Neural cell (in vitro differentiated cells): Measurements from ENCODE around the gene AARS2.

Experiments used
- EP300 ChIP-seq: fragments of 450-650 bp; conservative IDR thresholded peaks from 2 replicates; pipeline ENCODE4 v1.6.1; 2014; ENCODE audit warnings: antibody characterized with exemption, mild to moderate bottlenecking, moderate library complexity; ENCODE audit not compliant: poor library complexity, severe bottlenecking
- EZH2 ChIP-seq: fragments of 200-600, 300-800 bp; shearing (Covaris generic), sonication (generic); IDR thresholded peaks from 2 replicates; pipeline ENCODE4 v1.6.1; 2014; ENCODE audit warnings: antibody characterized with exemption, low read length, borderline replicate concordance, mild to moderate bottlenecking; ENCODE audit not compliant: insufficient read depth, poor library complexity, severe bottlenecking
- MXI1 ChIP-seq: fragments of 450-650 bp; conservative IDR thresholded peaks from 2 replicates; pipeline ENCODE4 v1.6.1; 2014; ENCODE audit warnings: antibody characterized with exemption, mild to moderate bottlenecking; ENCODE audit not compliant: poor library complexity, severe bottlenecking
- POLR2AphosphoS5 ChIP-seq: IDR thresholded peaks from 2 replicates; pipeline ENCODE4 v1.6.1; 2012
- TF ChIP-seq, protein P1 (sequence below): fragments of 450-650 bp; IDR thresholded peaks from 2 replicates; pipeline ENCODE4 v1.5.1; 2014; ENCODE audit warnings: antibody characterized with exemption, mild to moderate bottlenecking, moderate library complexity; ENCODE audit not compliant: poor library complexity, severe bottlenecking
- TF ChIP-seq, protein P2 (sequence below): IDR thresholded peaks from 2 replicates; pipeline ENCODE4 v1.6.1; 2012; ENCODE audit warnings: borderline replicate concordance

DNA sequence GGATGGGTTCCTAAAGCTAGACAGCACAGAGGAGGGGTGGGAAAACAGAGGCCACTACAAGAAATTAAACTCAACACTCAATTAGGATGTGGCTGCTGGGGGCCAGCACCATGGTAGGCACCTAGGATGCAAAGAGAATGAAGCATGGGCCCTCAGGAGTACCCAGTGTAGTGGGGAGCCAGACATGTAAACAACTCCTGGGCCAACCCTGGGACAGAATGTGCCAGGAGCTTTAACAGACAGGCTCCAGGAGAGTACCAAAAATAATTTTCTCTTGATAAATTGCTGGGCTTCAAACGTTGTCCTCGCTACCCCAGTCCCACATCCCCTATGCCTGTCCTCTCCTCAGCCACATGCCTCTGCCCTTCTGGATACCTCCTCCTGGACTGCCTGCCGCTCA lies 41.2 kb downstream of the AARS2 start:
- TF ChIP-seq, protein P1, sequence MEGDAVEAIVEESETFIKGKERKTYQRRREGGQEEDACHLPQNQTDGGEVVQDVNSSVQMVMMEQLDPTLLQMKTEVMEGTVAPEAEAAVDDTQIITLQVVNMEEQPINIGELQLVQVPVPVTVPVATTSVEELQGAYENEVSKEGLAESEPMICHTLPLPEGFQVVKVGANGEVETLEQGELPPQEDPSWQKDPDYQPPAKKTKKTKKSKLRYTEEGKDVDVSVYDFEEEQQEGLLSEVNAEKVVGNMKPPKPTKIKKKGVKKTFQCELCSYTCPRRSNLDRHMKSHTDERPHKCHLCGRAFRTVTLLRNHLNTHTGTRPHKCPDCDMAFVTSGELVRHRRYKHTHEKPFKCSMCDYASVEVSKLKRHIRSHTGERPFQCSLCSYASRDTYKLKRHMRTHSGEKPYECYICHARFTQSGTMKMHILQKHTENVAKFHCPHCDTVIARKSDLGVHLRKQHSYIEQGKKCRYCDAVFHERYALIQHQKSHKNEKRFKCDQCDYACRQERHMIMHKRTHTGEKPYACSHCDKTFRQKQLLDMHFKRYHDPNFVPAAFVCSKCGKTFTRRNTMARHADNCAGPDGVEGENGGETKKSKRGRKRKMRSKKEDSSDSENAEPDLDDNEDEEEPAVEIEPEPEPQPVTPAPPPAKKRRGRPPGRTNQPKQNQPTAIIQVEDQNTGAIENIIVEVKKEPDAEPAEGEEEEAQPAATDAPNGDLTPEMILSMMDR, result no peak
- TF ChIP-seq POLR2AphosphoS5, result no peak
- TF ChIP-seq EZH2, result no peak
- TF ChIP-seq, protein P2, sequence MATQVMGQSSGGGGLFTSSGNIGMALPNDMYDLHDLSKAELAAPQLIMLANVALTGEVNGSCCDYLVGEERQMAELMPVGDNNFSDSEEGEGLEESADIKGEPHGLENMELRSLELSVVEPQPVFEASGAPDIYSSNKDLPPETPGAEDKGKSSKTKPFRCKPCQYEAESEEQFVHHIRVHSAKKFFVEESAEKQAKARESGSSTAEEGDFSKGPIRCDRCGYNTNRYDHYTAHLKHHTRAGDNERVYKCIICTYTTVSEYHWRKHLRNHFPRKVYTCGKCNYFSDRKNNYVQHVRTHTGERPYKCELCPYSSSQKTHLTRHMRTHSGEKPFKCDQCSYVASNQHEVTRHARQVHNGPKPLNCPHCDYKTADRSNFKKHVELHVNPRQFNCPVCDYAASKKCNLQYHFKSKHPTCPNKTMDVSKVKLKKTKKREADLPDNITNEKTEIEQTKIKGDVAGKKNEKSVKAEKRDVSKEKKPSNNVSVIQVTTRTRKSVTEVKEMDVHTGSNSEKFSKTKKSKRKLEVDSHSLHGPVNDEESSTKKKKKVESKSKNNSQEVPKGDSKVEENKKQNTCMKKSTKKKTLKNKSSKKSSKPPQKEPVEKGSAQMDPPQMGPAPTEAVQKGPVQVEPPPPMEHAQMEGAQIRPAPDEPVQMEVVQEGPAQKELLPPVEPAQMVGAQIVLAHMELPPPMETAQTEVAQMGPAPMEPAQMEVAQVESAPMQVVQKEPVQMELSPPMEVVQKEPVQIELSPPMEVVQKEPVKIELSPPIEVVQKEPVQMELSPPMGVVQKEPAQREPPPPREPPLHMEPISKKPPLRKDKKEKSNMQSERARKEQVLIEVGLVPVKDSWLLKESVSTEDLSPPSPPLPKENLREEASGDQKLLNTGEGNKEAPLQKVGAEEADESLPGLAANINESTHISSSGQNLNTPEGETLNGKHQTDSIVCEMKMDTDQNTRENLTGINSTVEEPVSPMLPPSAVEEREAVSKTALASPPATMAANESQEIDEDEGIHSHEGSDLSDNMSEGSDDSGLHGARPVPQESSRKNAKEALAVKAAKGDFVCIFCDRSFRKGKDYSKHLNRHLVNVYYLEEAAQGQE, result no peak
- no peak for TF ChIP-seq MXI1
- TF ChIP-seq EP300, result no peak
